Measurements from ENCODE around the gene NOS3.

- no peak for TF ChIP-seq EZH2 (IDR thresholded peaks at IDR 0.05; ENCODE audit: borderline replicate concordance, low read depth, low read length, severe bottlenecking)
- no peak for TF ChIP-seq POLR2A (IDR thresholded peaks at IDR 0.05; ENCODE audit: low read depth, low read length)
Measured at GRCh38 chr7:150963707-150964559, 26.9 kb upstream of the NOS3 start.
